Measurements from ENCODE around the gene GPX3. TPM values are rescaled to one million over a fixed set of nuclear protein-coding genes. Genes with fewer than 3 reads are reported as not detected.

Gene GPX3
- total and polyA plus RNA-seq, 2 donors (not counting 3 experiments of a cell fraction or from before 2014, with no cell fraction given) = 5.1 to 17.1 TPM

GRCh38 chr5:151026088-151026487 lies 5.7 kb downstream of the GPX3 start:
- POLR2A ChIA-PET = no interaction called here
- H3K9ac ChIP-seq (replicated peaks; ENCODE audit: extremely low read depth, insufficient read depth, low read length) = no peak overlapping the region
- no peak overlapping the region for H2AFZ ChIP-seq (ENCODE audit: low read depth, low read length)
- intact Hi-C loops (cut with micrococcal nuclease) (no loop called here), dilution Hi-C loops (cut with MboI; ENCODE audit: extremely low pct_ligation_motif_present, low sequenced_read_pairs) (no loop called here)
- FAIRE-seq = no peak
- H3K4me2 ChIP-seq (ENCODE audit: insufficient read depth, low read length) = no peak overlapping the region
- CTCF ChIA-PET = interaction anchor here (1.3 to 1.9 kb wide), 4 partner anchors 12 to 26 kb away, joined by 3 to 5 read pairs (median 4); no protein-coding TSS in a partner anchor
- H3K27ac ChIP-seq (ENCODE audit: insufficient read depth, low read depth, low read length) = no peak overlapping the region
- no peak overlapping the region for H3K4me3 ChIP-seq (replicated peaks in 1 of 3; ENCODE audit: insufficient read depth in 1 of 3, low read depth in 1 of 3, low read length in 3 of 3)
- H3K36me3 ChIP-seq (ENCODE audit: control insufficient read depth in 2 of 2, extremely low read depth in 1 of 2, insufficient read depth in 2 of 2, low read length in 2 of 2) = peaks cover 0 to 16% of the 10 kb centered on the region in 2 experiments
- no peak for DNase-seq (ENCODE audit: low read depth, low spot score)
- no peaks in the 10 kb centered on the region for H3K27me3 ChIP-seq (ENCODE audit: control insufficient read depth in 2 of 2, insufficient read depth in 2 of 2, low read length in 2 of 2)
- no peaks in the 10 kb centered on the region for H3K79me2 ChIP-seq (ENCODE audit: control insufficient read depth, insufficient read depth, low read length)
- no peaks in the 10 kb centered on the region for H3K9me3 ChIP-seq (replicated peaks; ENCODE audit: control insufficient read depth, insufficient read depth, low read length)
- no TSS peak for BruUV-seq (replicated peaks)
- TF ChIP-seq POLR2AphosphoS5 (IDR thresholded peaks at IDR 0.05; ENCODE audit: insufficient read depth, low read depth, low read length) = no peak
- no peak for TF ChIP-seq CTCF (IDR thresholded peaks at IDR 0.05; ENCODE audit: extremely low read depth in 1 of 2, insufficient read depth in 1 of 2, low read depth in 1 of 2, low read length in 2 of 2)
- no peak for TF ChIP-seq JUN (IDR thresholded peaks at IDR 0.05; ENCODE audit: borderline replicate concordance, insufficient read depth, insufficient read length, low read depth)
- TF ChIP-seq POLR2A (IDR thresholded peaks at IDR 0.05; ENCODE audit: low read depth, low read length) = no peak
- no peak for TF ChIP-seq FOS (IDR thresholded peaks at IDR 0.05; ENCODE audit: borderline replicate concordance, insufficient read depth, low read length)
- no peaks in the 10 kb centered on the region for H4K20me1 ChIP-seq (replicated peaks; ENCODE audit: control insufficient read depth, extremely low read depth, insufficient read depth, low read length)
- H3K9me1 ChIP-seq (replicated peaks; ENCODE audit: control insufficient read depth, extremely low read depth, insufficient read depth, low read length) = no peaks in the 10 kb centered on the region
- H3K4me1 ChIP-seq (ENCODE audit: control insufficient read depth, extremely low read depth, insufficient read depth, low read length) = peaks cover 17% of the 10 kb centered on the region

- TF ChIP-seq POLR2AphosphoS5 (IDR thresholded peaks at IDR 0.05; ENCODE audit: insufficient read depth, low read depth, low read length) (no peak), FOS (IDR thresholded peaks at IDR 0.05; ENCODE audit: borderline replicate concordance, insufficient read depth, low read length) (no peak), MYC (IDR thresholded peaks at IDR 0.05; ENCODE audit: low read depth, low read length) (no peak), GATA2 (IDR thresholded peaks at IDR 0.05; ENCODE audit: insufficient read depth, insufficient read length, low read depth, low read length) (no peak), POLR2A (IDR thresholded peaks at IDR 0.05; ENCODE audit: low read depth, low read length) (no peak), CTCF (IDR thresholded peaks at IDR 0.05; ENCODE audit: extremely low read depth in 1 of 2, insufficient read depth in 1 of 2, low read depth in 1 of 2, low read length in 2 of 2) (no peak), MAX (IDR thresholded peaks at IDR 0.05; ENCODE audit: insufficient read depth, insufficient read length) (no peak), EZH2 (IDR thresholded peaks at IDR 0.05; ENCODE audit: borderline replicate concordance, low read depth, low read length, severe bottlenecking) (no peak), JUN (IDR thresholded peaks at IDR 0.05; ENCODE audit: borderline replicate concordance, insufficient read depth, insufficient read length, low read depth) (no peak)
- DNase-seq (ENCODE audit: low read depth, low spot score) = no peak
- ChIA-PET POLR2A (no interaction called here), CTCF (interaction anchor here (1.2 to 1.5 kb wide), 3 partner anchors 11 to 25 kb away, joined by 4 to 5 read pairs (median 4); no protein-coding TSS in a partner anchor)
- Histone ChIP-seq H3K79me2 (ENCODE audit: control insufficient read depth, insufficient read depth, low read length) (no peaks in the 10 kb centered on the region), H3K9ac (replicated peaks; ENCODE audit: extremely low read depth, insufficient read depth, low read length) (no peak overlapping the region), H3K4me1 (ENCODE audit: control insufficient read depth, extremely low read depth, insufficient read depth, low read length) (peaks cover 17% of the 10 kb centered on the region), H3K9me1 (replicated peaks; ENCODE audit: control insufficient read depth, extremely low read depth, insufficient read depth, low read length) (no peaks in the 10 kb centered on the region), H3K9me3 (replicated peaks; ENCODE audit: control insufficient read depth, insufficient read depth, low read length) (no peaks in the 10 kb centered on the region), H3K36me3 (ENCODE audit: control insufficient read depth in 2 of 2, extremely low read depth in 1 of 2, insufficient read depth in 2 of 2, low read length in 2 of 2) (peaks cover 3 to 21% of the 10 kb centered on the region in 2 experiments), H2AFZ (ENCODE audit: low read depth, low read length) (no peak overlapping the region), H3K27me3 (ENCODE audit: control insufficient read depth in 2 of 2, insufficient read depth in 2 of 2, low read length in 2 of 2) (no peaks in the 10 kb centered on the region), H3K27ac (ENCODE audit: insufficient read depth, low read depth, low read length) (no peak overlapping the region), H4K20me1 (replicated peaks; ENCODE audit: control insufficient read depth, extremely low read depth, insufficient read depth, low read length) (no peaks in the 10 kb centered on the region), H3K4me2 (ENCODE audit: insufficient read depth, low read length) (no peak overlapping the region), H3K4me3 (replicated peaks in 1 of 3; ENCODE audit: insufficient read depth in 1 of 3, low read depth in 1 of 3, low read length in 3 of 3) (no peak overlapping the region)
- intact Hi-C loops (cut with micrococcal nuclease) (no loop called here), dilution Hi-C loops (cut with MboI; ENCODE audit: extremely low pct_ligation_motif_present, low sequenced_read_pairs) (no loop called here)
- BruUV-seq (replicated peaks) = no TSS peak
- FAIRE-seq = no peak
These were observed 6.3 kb downstream of the GPX3 start for GRCh38 chr5:151026679-151027078.

Measured in endothelial cell of umbilical vein (primary cell).